Measurements from ENCODE around the gene TRAIP.

GRCh38 chr3:49812916-49813496 lies 43.4 kb downstream of the TRAIP start:
- TF ChIP-seq CTCF (conservative IDR thresholded peaks at IDR 0.05; ENCODE audit: low read depth, low read length): no peak
- TF ChIP-seq EZH2 (IDR thresholded peaks at IDR 0.05; ENCODE audit: borderline replicate concordance, low read depth, low read length, poor library complexity, severe bottlenecking): no peak

Data from A673 (cell line).